Activated CD8-positive, alpha-beta memory T cell treated with anti-CD3 and anti-CD28 coated beads for 24 hours (primary cell): ENCODE measurements around the gene SNX4.
"Not testable (repeated sequence)": the region's sequence is repeated elsewhere in the genome, so short reads cannot be mapped to it uniquely, and the experiment has no call there.

ENCODE experiments used
- DNase-seq: peaks from one replicate; pipeline ENCODE4 v3.0.0-alpha.2; 2020

The SNX4 gene

DNA sequence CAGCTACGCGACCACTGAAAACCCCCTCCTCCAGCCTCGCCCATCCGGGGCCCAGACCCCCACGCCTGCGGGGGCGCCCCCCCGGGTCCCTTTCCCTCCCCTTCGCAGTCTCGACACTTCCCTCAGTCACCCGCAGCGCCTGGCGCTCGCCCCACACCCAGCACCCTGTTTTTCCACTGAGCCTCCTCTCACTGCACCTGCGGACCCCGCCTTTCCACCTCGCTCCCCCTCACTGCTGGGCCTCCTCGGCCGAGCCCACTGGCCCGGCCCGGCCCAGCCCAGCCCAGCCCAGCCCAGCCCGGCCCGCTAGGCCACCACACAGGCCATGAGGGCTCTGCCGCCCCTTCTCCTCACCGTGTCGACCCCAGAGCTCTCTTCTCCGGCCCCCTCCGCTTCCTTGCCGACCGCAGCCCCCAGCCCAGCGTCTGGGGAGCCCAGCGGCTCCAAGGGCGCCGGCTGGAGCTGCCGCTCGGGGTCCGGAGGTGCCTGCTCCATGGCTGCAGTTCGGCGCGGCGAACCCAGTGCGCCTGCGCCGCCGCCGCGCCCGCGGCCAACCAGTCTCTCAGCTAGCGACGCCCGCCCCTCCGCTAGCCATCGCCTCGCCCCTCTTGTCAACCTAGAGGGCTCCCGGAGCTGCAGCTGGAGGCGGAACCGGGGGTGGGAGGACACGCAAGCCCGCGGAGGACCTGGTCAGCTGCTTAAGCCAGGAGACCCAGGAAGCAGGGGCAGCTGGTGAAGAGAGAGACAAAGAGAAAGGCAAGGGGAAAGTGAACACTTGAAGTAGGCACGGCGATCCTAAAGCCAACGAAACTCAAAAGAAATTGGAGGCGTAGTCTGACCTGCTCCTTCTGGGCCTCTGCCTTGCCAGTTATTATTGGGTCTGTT lies at the start of gene SNX4:
TSS of gene SNX4 (minus strand) at position 525 of the 885 bp plus-strand sequence. CDS start at position 495, 30 bp downstream.
- peak; percentile 92 for DNase-seq

DNA sequence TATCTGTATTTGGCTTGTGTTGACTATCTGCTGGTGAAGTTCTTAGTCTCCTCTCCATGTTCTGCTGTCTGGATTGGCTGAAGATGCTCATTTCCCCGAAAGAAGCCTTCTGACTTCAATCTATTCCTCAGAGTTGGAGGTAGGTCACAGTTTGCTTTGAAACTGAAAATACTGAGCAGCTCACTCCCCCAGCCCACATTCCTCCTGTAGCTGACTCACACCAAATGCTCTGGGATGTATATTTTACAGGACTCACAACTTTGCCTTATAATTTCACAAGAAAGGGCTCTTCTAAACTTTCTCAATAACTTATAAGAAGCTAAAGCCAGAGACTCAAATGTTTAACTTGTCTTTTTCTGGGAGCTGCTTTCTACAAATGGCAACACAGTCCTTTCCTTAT lies 36.3 kb upstream of the SNX4 start:
- no peak for DNase-seq

DNA sequence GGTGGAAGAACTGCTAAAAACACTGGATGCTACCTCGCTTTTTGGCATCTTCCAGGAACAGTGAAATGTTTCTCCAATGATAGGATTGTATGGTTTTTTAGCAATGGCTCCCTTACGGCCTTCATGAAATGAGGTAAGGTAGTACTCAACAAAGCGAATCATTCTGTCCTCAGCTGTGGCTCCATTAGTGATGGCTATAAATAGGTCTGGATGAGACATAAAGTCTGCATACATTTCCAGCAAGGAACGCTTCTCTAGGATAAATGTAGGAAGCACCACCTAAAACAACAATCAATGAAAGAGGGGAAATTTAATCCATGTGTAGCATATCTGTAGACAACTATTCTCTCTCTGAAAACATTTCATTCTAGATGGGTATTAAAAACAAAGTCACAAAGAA lies 32.4 kb upstream of the SNX4 start:
- no peak for DNase-seq

DNA sequence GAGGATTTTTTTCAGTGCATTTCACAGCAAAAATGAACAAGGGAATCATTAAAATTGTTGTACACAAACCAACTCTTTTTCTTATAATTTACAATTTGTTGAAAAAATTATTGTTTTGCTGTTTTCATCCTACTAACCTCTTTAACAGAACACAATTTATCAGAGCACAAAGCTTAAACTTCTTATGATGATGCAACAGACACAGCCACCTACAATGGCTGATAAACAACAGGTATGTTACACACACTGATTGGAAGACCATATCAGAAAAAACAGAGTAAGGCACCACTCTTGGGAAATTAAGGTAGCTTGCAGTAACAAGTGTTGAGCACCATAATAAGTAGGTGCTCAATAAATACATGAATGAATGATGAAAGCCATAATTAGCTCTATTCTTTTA lies 8.9 kb upstream of the SNX4 start:
- no peak for DNase-seq

DNA sequence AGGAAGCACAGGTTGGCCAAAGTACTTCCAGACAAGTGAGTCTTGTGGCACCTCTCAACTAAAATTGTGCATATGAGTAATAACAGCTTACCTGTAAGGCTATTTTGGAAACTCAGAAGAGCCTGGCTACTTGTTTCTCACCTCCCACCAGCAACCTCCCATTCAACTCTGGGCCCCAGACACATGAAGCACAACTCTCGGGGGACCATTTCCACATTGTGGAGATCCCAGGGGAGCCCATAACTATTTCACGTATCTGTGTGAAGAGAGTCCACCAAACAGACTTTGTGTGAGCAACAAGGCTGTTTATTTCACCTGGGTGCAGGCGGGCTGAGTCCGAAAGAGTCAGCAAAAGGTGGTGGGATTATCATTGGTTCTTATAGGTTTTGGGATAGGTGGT lies 5.2 kb upstream of the SNX4 start:
- DNase-seq, result no peak

DNA sequence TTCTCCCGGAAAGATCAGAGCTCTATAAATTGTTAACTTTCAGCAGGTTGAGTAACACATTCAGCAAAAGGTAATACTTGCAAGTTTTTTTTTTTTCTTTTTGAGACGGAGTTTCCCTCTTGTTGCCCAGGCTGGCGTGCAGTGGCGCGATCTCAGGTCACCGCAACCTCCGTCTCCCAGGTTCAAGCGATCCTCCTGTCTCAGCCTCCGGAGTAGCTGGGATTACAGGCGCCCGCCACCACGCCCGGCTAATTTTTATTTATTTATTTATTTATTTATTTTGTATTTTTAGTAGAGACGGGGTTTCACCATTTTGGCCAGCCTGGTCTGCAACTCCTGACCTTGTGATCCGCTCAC lies 539 bp upstream of the SNX4 start:
- not testable (repeated sequence) for DNase-seq

DNA sequence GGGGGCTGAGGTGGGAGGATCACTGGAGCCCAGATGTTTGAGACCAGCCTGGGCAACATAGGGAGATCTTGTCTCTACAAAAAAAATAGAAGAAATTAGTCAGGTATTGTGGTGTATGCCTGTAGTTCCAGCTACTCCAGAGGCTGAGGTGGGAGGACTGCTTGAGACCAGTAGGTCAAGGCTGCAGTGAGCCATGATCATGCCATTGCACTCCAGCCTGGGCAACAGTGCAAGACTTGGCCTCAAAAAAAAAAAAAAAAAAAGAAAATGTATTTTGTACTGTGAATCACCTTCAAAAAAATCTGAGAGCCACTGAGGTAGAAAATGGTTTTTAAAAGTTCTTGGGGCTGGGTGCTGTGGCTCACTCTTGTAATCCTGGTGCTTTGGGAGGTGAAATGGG lies 4.6 kb downstream of the SNX4 start:
- no peak for DNase-seq

DNA sequence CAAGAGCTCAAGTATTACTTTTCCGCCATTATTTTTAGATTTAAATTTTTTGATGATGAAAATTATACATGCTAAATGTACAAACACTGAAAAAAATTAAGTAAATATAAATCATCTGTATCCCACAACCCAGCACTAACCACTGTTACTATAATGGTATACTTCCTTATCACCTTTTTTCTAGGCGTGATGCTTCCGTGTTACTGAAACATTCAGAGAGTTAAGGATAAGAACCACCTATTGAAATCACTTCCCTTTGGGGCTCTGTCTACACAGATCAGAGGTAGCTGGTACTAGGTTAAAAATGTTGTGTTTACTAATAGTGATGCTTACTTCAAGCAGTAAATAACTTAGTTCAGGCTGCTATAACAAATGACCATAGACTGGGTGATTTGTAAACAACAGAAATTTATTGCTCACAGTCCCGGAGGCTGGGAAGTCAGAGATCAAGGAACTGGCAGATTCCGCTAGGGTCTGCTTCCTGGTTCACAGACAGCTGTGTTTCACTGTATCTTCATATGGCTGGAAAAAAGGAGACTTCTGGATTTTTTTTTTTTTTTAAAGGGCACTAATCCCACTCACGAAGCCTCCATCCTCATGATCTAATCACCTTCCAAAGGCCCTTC lies 6.4 kb downstream of the SNX4 start:
- no peak for DNase-seq

DNA sequence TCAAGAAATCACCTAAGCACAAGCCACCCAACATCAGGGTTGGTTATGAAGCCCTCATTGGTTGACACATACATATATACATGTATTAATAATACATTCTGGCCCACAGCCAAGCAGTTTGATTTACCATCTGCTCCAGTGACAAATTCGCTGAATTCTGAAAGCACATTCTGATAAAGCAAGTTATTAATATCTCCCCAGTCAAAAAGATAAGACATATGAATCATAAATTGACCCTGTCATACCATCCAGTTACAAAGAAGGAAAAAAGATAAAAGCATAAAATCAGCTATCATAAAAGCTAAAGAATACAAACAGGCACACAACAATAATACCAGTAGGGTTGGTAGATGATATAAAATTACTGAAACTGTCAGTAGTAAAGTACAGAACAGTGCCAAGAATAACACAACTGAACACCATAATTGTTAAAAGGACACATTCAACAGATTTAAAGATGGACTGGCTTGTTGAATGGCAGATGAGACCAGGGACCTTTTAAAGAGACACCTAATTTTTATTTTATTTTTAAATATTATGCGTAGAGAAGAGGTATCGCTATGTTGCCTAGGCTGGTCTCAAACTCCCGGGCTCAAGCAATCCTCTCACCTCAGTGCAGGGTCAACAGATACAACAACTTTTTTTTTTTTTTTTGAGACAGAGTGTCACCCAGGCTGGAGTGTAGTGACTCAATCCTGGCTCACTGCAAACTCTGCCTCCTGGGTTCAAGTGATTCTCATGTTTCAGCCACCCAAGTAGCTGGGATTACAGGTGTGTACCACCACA lies 7.7 kb downstream of the SNX4 start:
- DNase-seq, result no peak

DNA sequence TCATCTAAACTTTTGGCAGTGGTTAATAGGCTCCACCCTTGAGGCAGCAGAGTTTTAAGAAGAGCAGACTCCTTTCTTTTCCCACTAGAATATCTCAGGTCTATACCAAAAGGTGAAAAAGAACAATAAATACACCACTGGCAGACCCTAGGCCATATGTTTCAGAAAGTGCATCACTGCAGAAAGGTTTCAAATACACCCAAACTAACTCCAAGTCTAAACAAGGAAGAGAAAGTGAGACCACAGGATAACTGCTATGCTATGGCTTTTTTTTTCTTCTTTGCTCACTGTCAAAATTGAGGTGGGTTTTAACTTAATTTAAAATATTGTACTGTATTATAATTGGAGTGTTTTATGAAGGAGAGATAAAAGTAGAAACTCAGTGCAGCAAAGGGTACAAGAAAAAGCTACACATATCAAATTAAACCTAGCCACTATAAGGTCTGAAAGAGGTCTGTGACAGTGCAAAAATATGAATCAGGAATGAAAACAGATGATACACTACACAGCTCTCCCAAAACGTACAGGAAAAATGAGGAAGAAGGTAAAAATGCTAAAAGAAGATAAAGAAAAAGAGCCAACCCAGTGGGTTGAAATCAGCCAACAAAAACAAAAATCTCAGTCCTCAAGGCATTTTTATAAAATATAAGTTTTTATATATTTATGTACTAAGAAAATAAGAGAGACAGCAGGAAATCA lies 8.4 kb downstream of the SNX4 start:
- no peak for DNase-seq

DNA sequence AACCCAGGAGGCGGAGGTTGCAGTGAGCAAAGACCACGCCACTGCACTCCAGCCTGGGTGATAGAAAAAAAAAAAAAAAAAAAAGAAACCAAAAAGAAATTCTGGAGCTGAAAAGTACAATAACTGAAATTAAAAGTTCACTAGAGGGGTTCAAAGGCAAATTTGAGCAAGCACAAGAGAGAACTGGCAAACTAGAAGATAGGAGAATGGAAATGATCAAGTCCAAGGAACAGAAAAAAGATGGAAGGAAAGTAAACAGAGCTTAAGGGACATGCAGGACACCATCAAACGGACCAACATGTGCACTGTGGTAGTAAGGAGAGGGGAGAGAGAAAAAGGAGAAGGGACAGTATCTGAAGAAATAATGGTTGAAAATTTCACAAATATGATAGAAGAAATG lies 12.9 kb downstream of the SNX4 start:
- no peak for DNase-seq

DNA sequence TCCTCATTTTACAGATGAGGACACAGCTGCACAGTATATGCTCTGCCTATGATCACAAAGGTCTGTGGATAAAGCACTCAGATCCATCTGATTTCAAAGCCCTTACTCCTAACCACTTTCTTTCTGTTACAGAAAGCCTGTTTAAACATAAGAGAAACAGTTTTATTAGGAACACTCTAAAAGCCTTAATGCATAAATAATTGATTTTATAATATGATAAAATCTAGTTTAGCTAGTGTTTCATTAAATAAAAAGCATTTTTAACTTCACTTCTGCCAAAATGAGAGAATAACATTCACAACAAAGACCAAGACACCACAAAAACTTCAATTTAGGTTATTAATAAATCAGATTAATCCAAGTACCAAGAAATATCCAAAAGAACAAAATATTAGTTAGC lies 21.4 kb downstream of the SNX4 start:
- no peak for DNase-seq

DNA sequence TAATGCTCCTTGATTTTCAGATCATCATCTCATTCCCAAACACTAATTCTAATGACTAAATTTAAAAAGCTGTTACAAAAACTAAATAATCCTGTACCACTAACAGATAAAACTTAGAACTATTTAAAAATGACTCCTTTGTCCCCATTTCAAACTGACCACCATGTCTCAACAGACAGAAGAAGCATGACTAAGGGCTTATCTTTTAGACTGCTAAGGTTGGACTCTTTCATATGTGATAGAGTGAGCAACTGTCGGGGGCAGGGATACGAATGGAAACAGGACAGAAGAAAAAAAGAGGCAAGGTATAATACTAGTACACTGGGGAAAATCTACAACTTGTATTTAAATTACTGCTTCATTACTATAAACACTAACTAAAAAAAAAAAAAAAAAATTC lies 23.3 kb downstream of the SNX4 start:
- no peak for DNase-seq

DNA sequence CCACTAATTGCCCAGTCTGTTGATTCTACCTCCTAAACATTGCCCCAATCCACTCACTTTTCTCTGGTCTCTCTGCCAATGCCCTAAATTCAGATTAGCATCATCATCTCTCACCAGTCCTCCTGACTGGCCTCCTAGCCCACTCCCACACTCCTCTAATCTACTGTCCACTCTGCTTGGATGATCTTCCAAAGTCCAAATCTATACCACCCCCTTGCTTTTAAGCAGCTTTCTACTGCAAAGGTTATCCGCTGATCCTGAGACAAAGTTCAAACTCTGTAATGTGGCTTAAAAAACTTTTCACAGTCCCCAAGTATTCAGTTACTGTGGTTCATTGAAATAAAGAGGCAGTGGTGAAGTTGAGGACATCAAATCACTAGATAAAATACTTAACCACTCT lies 37.6 kb downstream of the SNX4 start:
- DNase-seq, result no peak

DNA sequence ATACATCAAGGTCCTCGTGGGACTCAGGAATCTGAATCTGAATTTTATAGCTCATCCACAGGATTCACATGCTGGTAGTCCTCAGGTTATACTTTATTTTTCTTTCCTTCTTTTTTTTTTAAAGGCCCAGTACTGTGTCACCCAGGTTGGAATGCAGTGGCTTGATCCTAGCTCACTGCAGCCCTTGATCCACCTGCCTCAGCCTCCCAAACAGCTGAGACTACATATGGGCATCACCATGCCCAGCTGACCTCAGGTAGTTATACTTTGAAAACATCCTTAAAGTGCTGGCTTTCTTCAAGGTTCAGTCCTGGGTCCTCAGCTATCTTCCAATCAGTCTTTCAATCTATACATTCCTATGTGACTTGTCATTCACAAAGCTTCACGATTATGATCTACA lies 38.2 kb downstream of the SNX4 start:
- no peak for DNase-seq

DNA sequence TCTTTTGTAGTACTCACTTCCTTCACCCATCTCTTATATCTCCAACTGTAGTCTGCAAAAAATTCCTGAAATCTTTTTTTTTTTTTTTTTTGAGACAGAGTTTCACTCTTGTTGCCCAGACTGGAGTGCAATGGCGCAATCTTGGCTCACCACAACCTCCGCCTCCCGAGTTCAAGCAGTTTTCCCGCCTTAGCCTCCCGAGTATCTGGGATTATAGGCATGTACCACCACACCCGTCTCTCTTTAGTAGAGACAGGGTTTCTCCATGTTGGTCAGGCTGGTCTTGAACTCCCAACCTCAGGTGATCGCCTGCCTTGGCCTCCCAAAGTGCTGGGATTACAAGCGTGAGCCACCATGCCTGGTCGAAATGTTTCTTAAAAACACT lies 38.6 kb downstream of the SNX4 start:
- not testable (repeated sequence) for DNase-seq

DNA sequence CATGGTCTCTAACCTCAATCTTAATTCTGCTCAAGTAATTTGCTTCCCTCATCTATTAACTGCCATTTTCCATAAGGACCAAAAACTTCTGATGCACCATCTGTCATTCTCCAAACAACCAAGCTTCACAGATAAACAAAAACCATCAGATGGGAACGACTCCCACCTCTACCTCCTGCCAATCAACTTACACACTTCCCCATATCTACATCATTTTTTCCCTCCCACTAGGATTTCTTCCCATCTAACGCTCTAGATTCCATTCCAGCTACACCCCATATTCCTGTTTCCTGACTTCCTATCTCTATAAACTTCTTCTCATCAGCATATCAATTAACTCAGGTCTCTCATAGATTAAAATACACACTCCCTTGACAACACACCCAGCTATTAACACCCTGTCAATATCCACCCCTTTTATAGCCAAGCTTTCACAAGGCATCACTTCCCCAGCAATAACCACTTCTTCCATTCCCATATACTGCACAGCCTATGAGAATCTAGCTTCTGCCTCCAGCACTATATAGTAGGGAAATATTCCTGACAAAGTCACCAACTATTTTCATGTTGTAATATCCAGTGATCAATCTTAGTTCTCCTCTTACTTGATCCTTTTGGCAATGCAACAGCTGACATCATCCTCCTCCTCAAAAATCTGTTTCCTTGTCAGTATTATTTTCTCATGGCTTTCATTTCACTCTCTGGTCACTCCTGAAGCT lies 39.2 kb downstream of the SNX4 start:
- DNase-seq, result no peak

DNA sequence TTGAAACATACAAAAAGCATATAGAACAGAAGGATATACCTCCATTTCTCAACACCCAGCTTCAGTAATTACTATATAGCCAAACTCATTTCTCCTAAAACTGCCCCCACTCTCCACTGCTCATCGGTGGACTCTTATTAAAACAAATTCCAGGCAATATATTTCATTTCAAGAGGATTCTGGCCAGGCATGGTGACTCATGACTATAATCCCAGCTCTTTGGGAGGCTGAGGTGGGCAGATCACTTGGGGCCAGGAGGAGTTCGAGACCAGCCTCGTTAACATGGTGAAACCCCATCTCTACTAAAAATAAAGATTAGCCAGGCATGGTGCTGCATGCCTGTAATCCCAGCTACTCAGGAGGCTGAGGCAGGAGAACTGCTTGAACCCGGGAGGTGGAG lies 40.9 kb downstream of the SNX4 start:
- DNase-seq, result no peak

DNA sequence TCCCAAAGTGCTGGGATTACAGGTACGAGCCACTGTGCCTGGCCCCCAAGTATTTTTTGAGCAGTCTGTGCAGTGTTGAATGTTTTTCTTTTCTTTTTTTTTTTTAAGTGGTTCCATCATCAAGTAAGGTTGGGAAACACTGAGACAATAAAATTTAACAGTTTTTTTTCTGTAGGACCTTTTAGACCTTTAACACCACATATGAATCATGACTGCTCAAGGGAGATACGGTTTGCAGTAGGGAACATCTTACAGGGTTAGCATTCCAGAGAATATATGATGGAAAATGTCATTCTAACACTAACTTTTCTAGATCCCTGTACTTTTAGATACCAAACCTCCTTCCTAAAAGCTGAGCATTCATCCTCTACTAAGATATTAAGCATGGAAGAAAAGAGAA lies 41.7 kb downstream of the SNX4 start:
- DNase-seq, result no peak

DNA sequence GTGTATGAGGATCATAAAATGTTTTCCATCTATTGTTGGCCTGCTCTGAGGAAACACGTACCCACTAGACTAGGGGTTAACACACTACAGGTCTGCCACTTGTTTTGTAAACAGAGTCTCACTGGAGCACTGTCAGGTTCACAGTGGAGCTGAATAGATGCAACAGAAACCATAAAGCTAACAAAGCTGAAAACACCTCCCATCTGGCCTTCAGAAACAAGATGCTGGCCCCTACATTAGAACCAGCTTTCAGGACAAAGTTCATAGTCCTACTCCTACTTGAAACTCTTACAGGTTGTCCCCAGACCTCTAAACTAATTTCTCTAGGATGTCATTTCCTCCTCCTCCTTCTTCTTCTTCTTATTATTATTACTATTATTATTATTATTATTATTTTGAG lies 42.3 kb downstream of the SNX4 start:
- DNase-seq, result no peak

DNA sequence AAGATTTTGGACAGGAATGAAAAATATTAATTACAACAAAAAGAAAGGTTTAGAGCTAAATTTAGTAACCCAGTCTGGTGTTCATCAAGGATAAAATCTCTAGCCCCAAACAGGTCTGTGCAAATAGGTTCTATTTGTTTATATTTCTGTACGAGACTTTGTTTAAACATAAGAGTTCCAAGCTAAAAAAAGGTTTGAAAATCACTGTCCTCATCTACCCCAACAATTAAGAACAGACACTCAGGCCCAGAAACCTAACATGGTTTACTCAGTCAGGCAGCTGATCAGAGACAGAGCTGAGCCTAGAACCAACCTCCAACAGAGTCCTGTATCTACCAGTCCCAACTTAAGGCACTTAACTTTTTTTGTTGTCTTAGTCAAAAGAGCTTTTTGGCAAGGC lies 49.3 kb downstream of the SNX4 start:
- no peak for DNase-seq

DNA sequence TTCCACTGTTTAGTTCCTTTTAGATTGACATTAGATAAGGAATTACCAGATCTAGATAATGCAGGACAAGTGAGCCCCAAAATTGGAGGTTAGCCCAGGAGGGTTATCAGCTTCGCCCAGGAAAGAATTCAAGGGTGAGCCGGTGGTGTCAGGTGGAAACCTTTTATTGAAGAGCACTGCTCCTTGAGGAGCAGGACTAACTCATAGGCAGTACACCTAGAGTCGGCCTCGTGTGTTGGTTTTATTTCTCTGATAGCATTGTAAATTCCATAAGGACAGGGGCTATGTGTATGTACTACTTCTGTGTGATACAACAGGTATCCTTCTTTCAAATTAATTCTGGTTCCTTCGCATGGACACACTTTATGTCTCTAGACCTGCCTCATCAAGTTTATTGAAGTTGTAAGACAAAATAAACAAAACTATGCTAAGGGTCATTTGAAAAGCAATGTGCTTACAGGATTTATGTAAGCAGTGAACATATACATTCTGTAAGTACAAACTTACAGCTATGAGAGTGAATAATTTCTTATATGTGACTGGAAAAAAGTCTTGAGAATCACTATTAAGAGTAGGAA lies 57.2 kb downstream of the SNX4 start:
- DNase-seq, result no peak
